Hepatocyte (in vitro differentiated cells): ENCODE results near the gene WDFY4.

Experiments used
- EZH2phosphoT487 ChIP-seq: fragments of 200-600 bp; sonication (generic); IDR thresholded peaks from one replicate; pipeline ENCODE4 v1.6.1; 2018; ENCODE audit warnings: antibody characterized with exemption, mild to moderate bottlenecking, low read depth, moderate library complexity; ENCODE audit not compliant: unreplicated experiment, severe bottlenecking
- TF ChIP-seq, protein P1 (sequence below): fragments of 200-600 bp; sonication (generic); IDR thresholded peaks from 2 replicates; pipeline ENCODE4 v1.5.1; 2016; ENCODE audit warnings: antibody characterized with exemption, mild to moderate bottlenecking; ENCODE audit not compliant: poor library complexity

- TF ChIP-seq, protein P1, sequence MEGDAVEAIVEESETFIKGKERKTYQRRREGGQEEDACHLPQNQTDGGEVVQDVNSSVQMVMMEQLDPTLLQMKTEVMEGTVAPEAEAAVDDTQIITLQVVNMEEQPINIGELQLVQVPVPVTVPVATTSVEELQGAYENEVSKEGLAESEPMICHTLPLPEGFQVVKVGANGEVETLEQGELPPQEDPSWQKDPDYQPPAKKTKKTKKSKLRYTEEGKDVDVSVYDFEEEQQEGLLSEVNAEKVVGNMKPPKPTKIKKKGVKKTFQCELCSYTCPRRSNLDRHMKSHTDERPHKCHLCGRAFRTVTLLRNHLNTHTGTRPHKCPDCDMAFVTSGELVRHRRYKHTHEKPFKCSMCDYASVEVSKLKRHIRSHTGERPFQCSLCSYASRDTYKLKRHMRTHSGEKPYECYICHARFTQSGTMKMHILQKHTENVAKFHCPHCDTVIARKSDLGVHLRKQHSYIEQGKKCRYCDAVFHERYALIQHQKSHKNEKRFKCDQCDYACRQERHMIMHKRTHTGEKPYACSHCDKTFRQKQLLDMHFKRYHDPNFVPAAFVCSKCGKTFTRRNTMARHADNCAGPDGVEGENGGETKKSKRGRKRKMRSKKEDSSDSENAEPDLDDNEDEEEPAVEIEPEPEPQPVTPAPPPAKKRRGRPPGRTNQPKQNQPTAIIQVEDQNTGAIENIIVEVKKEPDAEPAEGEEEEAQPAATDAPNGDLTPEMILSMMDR = no peak
- no peak for TF ChIP-seq EZH2phosphoT487
Observed at GRCh38 chr10:48748573-48748972, 63.9 kb downstream of the WDFY4 start.
